Hepatocyte (in vitro differentiated cells): ENCODE measurements around the gene ZSWIM2. TPM values are rescaled to one million over a fixed set of nuclear protein-coding genes. Genes with fewer than 3 reads are reported as not detected.

Experiments used
- DNase-seq: peaks from one replicate; pipeline ENCODE4 v3.0.0-alpha.2; 2016; ENCODE audit warnings: low spot score
- H2AFZ ChIP-seq: fragments of 200-600 bp; sonication (generic); 2 replicates; pipeline ENCODE4 v1.6.0; 2016; ENCODE audit warnings: antibody characterized with exemption, mild to moderate bottlenecking
- H3K27ac ChIP-seq: fragments of 200-600 bp; sonication (generic); 2 replicates; pipeline ENCODE4 v1.5.1; 2016; ENCODE audit warnings: mild to moderate bottlenecking
- H3K27me3 ChIP-seq: fragments of 200-600 bp; sonication (generic); 2 replicates; pipeline ENCODE4 v1.6.1; 2016
- H3K36me3 ChIP-seq: fragments of 200-600 bp; sonication (generic); replicated peaks from 2 replicates; pipeline ENCODE4 v1.5.1; 2016; ENCODE audit warnings: low read depth; ENCODE audit not compliant: insufficient read depth
- H3K4me1 ChIP-seq: fragments of 200-600 bp; sonication (generic); 2 replicates; pipeline ENCODE4 v1.5.1; 2016; ENCODE audit warnings: mild to moderate bottlenecking, moderate library complexity; ENCODE audit not compliant: insufficient read depth
- H3K4me2 ChIP-seq: fragments of 200-600 bp; sonication (generic); 2 replicates; pipeline ENCODE4 v1.6.0; 2016
- H3K4me3 ChIP-seq: fragments of 200-600 bp; sonication (generic); 2 replicates; pipeline ENCODE4 v1.5.1; 2016; ENCODE audit warnings: mild to moderate bottlenecking
- H3K79me2 ChIP-seq: fragments of 200-600 bp; sonication (generic); 2 replicates; pipeline ENCODE4 v1.6.0; 2017; ENCODE audit warnings: mild to moderate bottlenecking
- H3K9me2 ChIP-seq: fragments of 200-600 bp; sonication (generic); replicated peaks from 2 replicates; pipeline ENCODE4 v1.6.0; 2017; ENCODE audit warnings: mild to moderate bottlenecking; ENCODE audit not compliant: insufficient read depth
- H3K9me3 ChIP-seq: fragments of 200-600 bp; sonication (generic); 2 replicates; pipeline ENCODE4 v1.5.1; 2016; ENCODE audit warnings: low read depth, mild to moderate bottlenecking
- H4K20me1 ChIP-seq: fragments of 200-600 bp; sonication (generic); 2 replicates; pipeline ENCODE4 v1.6.0; 2016; ENCODE audit warnings: mild to moderate bottlenecking; ENCODE audit not compliant: insufficient read depth, poor library complexity, severe bottlenecking
- CTCF ChIP-seq: fragments of 200-600 bp; sonication (generic); IDR thresholded peaks from 2 replicates; pipeline ENCODE4 v1.5.1; 2016; ENCODE audit warnings: antibody characterized with exemption, mild to moderate bottlenecking; ENCODE audit not compliant: poor library complexity
- EZH2 ChIP-seq: fragments of 200-600 bp; sonication (generic); IDR thresholded peaks from 2 replicates; pipeline ENCODE4 v1.6.1; 2016; ENCODE audit warnings: antibody characterized with exemption, mild to moderate bottlenecking, borderline replicate concordance
- EZH2phosphoT487 ChIP-seq: fragments of 200-600 bp; sonication (generic); IDR thresholded peaks from one replicate; pipeline ENCODE4 v1.6.1; 2018; ENCODE audit warnings: antibody characterized with exemption, mild to moderate bottlenecking, low read depth, moderate library complexity; ENCODE audit not compliant: unreplicated experiment, severe bottlenecking
- WGBS: methylation state at CpG from one replicate; pipeline ENCODE4 v1.1.6; 2016; ENCODE audit warnings: low lambda C conversion rate; ENCODE audit errors: missing lambda C conversion rate; 5-methylcytosine and 5-hydroxymethylcytosine counted together
- polyA plus RNA-seq: library from polyadenylated mRNA; unstranded; fragments of >200 nt; fragmentation: Nextera tagmentation; extraction: Ambion mirVana; gene quantifications from 2 replicates; pipeline ENCODE4 v1.2.1, GENCODE V29; 2016
- total RNA-seq: library from RNA; depleted of rRNA; stranded (reverse); fragments of >200 nt; gene quantifications from 2 replicates; pipeline ENCODE4 v1.2.3, GENCODE V29; 2014

The ZSWIM2 gene
- total and polyA plus RNA-seq, 2 experiments from 2014 or later, result 0.07 to 0.45 TPM

- H3K36me3 ChIP-seq, result no peaks in the 10 kb centered on the region
- H4K20me1 ChIP-seq, result no peaks in the 10 kb centered on the region
- no peak overlapping the region for H3K27ac ChIP-seq
- H3K9me2 ChIP-seq, result no peaks in the 10 kb centered on the region
- no peak overlapping the region for H2AFZ ChIP-seq
- no peak for DNase-seq
- no peaks in the 10 kb centered on the region for H3K27me3 ChIP-seq
- TF ChIP-seq EZH2phosphoT487 (no peak), CTCF (no peak), EZH2 (no peak)
- no peak overlapping the region for H3K4me2 ChIP-seq
- H3K4me3 ChIP-seq, result no peak overlapping the region
- 80% methylated on average over 1 of the region's 1 CpG for WGBS
- no peaks in the 10 kb centered on the region for H3K4me1 ChIP-seq
- H3K9me3 ChIP-seq, result no peaks in the 10 kb centered on the region
- no peaks in the 10 kb centered on the region for H3K79me2 ChIP-seq
Measured at GRCh38 chr2:186881660-186882059, 32.7 kb upstream of the ZSWIM2 start.

- Histone ChIP-seq H3K9me2 (no peaks in the 10 kb centered on the region), H3K4me2 (no peak overlapping the region), H3K79me2 (no peaks in the 10 kb centered on the region), H3K27me3 (no peaks in the 10 kb centered on the region), H3K36me3 (no peaks in the 10 kb centered on the region), H2AFZ (no peak overlapping the region), H4K20me1 (no peaks in the 10 kb centered on the region), H3K4me3 (no peak overlapping the region), H3K27ac (no peak overlapping the region), H3K4me1 (no peaks in the 10 kb centered on the region), H3K9me3 (no peaks in the 10 kb centered on the region)
- no peak for DNase-seq
- TF ChIP-seq EZH2phosphoT487 (no peak), CTCF (no peak), EZH2 (no peak)
- WGBS, result 91% methylated on average over 2 of the region's 2 CpGs
Measured at GRCh38 chr2:186879312-186879711, 30.3 kb upstream of the ZSWIM2 start.

GRCh38 chr2:186874713-186875112 lies 25.7 kb upstream of the ZSWIM2 start:
- no peaks in the 10 kb centered on the region for H3K9me3 ChIP-seq
- no peaks in the 10 kb centered on the region for H3K9me2 ChIP-seq
- H4K20me1 ChIP-seq, result no peaks in the 10 kb centered on the region
- WGBS, result 89% methylated on average over 4 of the region's 4 CpGs
- no peak for DNase-seq
- no peak overlapping the region for H3K27ac ChIP-seq
- H3K36me3 ChIP-seq, result no peaks in the 10 kb centered on the region
- H2AFZ ChIP-seq, result no peak overlapping the region
- no peaks in the 10 kb centered on the region for H3K27me3 ChIP-seq
- no peak overlapping the region for H3K4me3 ChIP-seq
- H3K4me2 ChIP-seq, result no peak overlapping the region
- no peaks in the 10 kb centered on the region for H3K79me2 ChIP-seq
- TF ChIP-seq CTCF (no peak), EZH2 (no peak), EZH2phosphoT487 (no peak)
- no peaks in the 10 kb centered on the region for H3K4me1 ChIP-seq

GRCh38 chr2:186871881-186872280 lies 22.9 kb upstream of the ZSWIM2 start:
- no peaks in the 10 kb centered on the region for H3K27me3 ChIP-seq
- H3K36me3 ChIP-seq, result no peaks in the 10 kb centered on the region
- TF ChIP-seq EZH2phosphoT487 (no peak), CTCF (no peak), EZH2 (no peak)
- no peaks in the 10 kb centered on the region for H3K9me2 ChIP-seq
- DNase-seq, result no peak
- WGBS, result 78% methylated on average over 2 of the region's 2 CpGs
- no peaks in the 10 kb centered on the region for H3K4me1 ChIP-seq
- no peaks in the 10 kb centered on the region for H3K79me2 ChIP-seq
- H3K27ac ChIP-seq, result no peak overlapping the region
- no peaks in the 10 kb centered on the region for H4K20me1 ChIP-seq
- no peak overlapping the region for H3K4me2 ChIP-seq
- no peak overlapping the region for H3K4me3 ChIP-seq
- no peak overlapping the region for H2AFZ ChIP-seq
- no peaks in the 10 kb centered on the region for H3K9me3 ChIP-seq
